Liver (tissue), 3 donors: ENCODE measurements around the gene PHB1.

Experiments
- CTCF ChIP-seq: fragments of 150-350 bp; IDR thresholded peaks from 2 replicates; pipeline ENCODE4 v1.5.1; 2017; ENCODE audit warnings: improper control_type of control experiment, low read depth, low read length; ENCODE audit not compliant: missing input control
- EGR1 ChIP-seq, 2 donors: IDR thresholded peaks; 2 replicates each; pipeline ENCODE4 v1.6.1; 2016 to 2018; ENCODE audit warnings: antibody characterized with exemption in 2 of 2, low read depth in 2 of 2
- donor health status: healthy.
- donor health status: healthy.

GRCh38 chr17:49379926-49380325 lies 34.8 kb downstream of the PHB1 start:
- no peak for TF ChIP-seq CTCF
- no peak for TF ChIP-seq EGR1 (IDR thresholded peaks at IDR 0.05; ENCODE audit: low read depth in 2 of 2)
